Effector CD8-positive, alpha-beta T cell (primary cell): Measurements from ENCODE around the gene PIGO.

Experiments used
- DNase-seq: peaks from one replicate; lab custom pipeline; 2025; lab: John Stamatoyannopoulos, UW
- total RNA-seq, 4 experiments: gene quantifications; one replicate each; lab custom pipeline; 2026; lab: John Stamatoyannopoulos, UW

The PIGO gene
- total RNA-seq: 34.5 to 51.3 (median 38.2) reads per million in 4 experiments

GRCh38 chr9:35096035-35096849 is at the start of gene PIGO:
Gene PIGO, minus strand, starts transcription at chr9:35096591. Its CDS starts 1,026 bp downstream, at chr9:35095565.
- peak; percentile 80 for DNase-seq

GRCh38 chr9:35142037-35142436 is 45.6 kb upstream of the PIGO start:
- no peak for DNase-seq

GRCh38 chr9:35140093-35140492 is 43.7 kb upstream of the PIGO start:
- DNase-seq: no peak

DNA sequence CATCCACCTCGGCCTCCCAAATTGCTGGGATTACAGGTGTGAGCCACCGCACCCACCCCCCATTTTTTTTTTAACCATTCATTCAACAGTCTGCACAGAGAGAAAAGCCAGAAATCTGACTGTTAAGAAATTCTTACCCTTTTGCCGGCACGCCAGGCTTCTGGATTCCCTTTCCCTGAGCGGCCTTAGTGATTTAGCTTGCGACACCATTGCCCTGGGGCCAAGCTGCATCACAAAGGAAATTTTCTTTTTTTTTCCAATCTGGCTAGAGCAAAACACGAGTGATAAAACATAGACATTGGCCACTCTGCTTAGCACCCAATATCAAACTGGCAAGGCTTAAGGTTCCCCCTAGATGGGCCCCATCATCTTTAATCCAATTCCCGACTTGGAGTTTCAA is 40.5 kb upstream of the PIGO start:
- DNase-seq: no peak

DNA sequence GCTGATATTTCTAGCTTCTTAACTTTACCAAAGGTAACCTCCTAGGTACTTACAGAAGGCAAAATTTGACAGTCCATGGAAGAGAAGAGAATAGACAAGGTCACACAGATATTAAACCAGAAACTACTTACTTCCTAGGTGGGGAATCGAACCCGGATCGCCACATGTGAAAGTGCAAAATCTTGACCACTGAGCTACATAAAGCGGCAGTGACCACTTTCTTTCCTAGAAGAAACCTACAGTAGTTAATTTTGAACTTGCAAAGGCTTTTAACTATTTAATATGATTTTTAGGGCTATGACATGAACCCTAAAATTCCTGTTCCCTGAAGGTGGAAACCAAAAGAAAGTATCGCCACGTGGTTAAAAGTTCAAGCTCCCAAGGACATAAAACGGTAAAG is 39.6 kb upstream of the PIGO start:
- no peak for DNase-seq

GRCh38 chr9:35134920-35135319 is 38.5 kb upstream of the PIGO start:
- no peak for DNase-seq

GRCh38 chr9:35116898-35117551 is 20.6 kb upstream of the PIGO start:
- peak; percentile 78 for DNase-seq

DNA sequence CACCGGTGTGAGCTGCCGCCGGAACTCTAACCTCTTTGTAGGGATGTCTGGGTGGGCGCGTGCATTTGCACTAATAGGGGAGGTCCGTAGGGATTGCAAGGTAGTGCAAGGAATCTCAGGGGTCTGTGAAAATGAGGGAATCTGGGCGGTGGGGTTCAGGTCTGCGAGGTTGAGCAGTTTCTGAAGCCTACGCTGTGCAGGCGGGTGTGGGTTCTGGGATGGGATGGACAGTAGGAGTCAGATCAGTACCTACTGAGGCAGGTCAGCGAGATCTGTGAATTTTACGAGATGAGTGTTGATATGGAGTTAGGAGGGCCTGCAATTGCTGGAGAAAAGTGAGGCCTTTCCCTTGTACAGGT is 20.1 kb upstream of the PIGO start:
- no peak for DNase-seq

GRCh38 chr9:35115680-35116538 is 19.5 kb upstream of the PIGO start, which contains the start of gene ATOSB:
Gene ATOSB, minus strand, starts transcription at chr9:35115862. Its CDS starts 7,588 bp downstream, at chr9:35108274.
- peak; percentile 90 for DNase-seq

DNA sequence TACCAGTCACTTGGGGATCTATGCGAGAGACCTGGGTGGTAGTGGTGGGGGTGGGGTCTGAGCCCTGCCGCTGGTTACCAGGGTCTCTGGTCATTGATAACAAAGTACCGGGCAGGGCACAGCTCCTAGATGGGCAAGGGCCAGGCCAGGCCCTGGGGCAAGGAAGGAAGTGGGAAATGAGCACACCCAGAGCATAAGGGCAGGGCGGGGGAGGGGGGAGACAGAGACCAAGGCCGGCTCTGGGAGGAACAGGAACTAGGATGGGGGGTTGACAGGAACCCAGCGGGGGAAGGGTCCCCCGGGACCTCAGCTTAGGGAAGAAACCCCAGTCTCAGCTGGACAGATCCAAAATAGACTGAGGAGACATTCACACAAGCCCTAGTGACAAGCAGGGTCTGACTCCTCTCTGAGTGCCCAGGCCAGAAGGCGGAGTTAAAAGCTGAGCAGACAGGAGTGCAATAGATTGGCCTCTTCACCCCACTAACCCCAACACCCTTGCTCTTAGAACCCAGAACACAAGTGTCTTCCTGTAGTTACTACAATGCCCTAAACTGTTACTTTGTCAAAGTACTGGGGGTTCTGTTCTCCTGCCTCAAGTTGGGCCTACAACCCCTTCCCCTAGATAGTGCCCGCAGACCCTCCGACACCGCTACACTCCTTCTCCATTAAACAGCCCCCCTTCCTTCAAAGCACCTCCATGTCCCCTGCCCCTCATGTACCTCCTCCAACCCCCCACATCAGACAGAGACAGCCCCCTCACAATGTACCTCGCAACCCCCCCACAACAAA is 18.6 kb upstream of the PIGO start:
- no peak for DNase-seq

GRCh38 chr9:35114113-35114839 is 17.9 kb upstream of the PIGO start:
- DNase-seq: peak; percentile 52

DNA sequence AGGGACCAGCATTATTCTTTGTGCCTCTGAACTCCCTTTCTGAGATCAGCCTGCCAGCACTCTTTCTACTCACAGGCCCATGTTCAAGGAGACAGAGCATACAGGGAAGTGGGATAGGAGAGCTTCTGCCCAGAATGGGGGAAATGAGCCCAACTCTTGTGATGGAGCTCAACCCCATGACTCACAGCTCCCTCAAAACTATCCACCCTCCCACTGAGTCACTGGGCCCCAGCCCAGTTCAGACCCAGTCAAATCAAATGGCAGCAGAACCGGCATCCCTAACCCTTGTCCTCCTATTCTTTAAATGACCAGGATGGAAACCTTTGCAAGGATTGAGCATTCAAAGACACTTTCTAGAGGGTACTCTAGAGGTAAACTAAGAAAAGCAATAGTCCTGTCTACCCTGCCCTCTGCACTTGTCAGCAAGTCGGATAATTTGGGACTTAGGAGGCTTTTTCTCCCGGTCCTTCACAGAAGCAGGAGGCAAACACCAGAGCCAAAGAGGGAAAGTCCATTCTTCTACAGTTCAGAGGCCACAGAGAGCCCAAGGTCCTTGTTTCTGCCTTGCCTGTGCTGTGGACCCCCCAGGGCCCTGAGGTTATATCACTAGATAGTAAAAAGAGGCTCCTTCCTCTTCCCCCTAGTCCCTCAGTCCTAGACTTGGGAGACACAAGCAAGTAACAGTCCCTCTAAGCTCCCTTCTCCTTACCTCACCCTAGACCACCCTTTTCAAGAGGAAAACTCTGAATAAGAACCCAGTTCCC is 16.0 kb upstream of the PIGO start:
- no peak for DNase-seq

- peak; percentile 93 for DNase-seq
These were observed 14.9 kb upstream of the PIGO start for GRCh38 chr9:35111001-35111933.

DNA sequence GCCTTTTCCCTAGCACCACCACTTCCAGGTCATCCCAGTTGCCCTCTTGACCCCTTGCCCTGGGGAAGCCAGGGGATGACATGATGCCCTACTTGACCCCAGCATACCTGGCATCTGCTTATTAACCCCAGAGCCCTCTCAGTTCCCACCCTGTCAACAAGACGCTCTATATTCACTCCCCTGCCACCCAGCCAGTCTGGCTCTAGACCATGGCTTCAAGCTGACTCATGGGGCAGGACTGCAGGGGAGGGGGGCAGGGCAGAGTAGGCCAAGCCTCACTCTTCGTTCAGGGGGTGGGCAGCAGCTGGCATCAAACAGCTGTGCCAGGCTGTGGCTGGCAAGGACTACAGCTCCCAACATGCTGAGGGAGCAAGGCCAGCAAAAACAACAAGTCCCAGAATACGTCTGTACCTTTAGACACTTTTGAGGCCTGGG is 14.0 kb upstream of the PIGO start:
- DNase-seq: no peak

- no peak for DNase-seq
These were observed 12.7 kb upstream of the PIGO start for GRCh38 chr9:35108946-35109575.

DNA sequence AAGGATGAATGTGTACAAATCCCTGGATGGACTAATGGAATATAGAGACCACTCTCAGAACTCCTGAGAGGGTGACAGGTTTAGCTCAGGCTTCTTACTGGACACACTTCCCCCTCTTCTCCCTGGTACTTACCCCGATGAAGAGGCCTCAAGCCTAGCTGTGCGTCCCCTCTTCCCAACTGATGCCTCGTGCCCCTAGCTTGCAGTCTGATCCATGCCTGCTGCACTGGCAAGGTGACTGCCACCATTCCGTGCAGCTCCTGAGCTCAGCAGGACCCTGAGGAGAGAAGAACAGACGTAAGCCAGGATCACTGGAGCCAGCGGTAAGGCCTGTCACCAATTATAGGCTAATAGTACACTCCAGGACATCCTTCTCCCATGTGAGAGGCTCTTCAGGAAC is 12.1 kb upstream of the PIGO start:
- DNase-seq: no peak

GRCh38 chr9:35107297-35108290 is 11.2 kb upstream of the PIGO start:
- no peak for DNase-seq
